VCaP (cell line): ENCODE data around the gene TTN.
A peak's percentile ranks its signal among the peaks of the same experiment; 100 is the strongest.

Experiments
- H3K27ac ChIP-seq: fragments of 450-650 bp; 2 replicates; pipeline ENCODE4 v1.5.1; 2017
- CTCF ChIP-seq: fragments of 450-650 bp; conservative IDR thresholded peaks from 2 replicates; pipeline ENCODE4 v1.5.1; 2017; ENCODE audit warnings: mild to moderate bottlenecking, moderate library complexity

The TTN gene

GRCh38 chr2:178775975-178776374, 31.2 kb downstream of the TTN start:
- TF ChIP-seq CTCF: no peak
- H3K27ac ChIP-seq: no peak overlapping the region

DNA sequence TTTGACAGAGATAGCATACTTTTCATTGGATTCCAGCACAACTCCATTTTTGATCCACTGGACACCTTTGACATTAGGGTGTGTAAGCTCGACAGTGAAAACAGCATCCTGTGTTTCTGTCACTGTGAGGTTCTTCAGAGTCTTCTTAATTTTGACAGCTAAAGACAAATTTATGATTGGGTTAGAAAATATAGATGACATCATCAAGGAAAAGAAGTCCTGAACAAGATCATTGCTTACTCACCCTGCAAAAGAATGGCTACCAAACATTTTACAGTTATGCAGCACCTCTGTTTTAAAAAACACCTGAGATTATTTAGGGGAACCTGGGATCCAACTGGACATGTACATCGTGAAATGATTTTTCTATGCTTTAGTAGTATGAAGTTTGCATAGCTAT, 36.7 kb downstream of the TTN start:
- TF ChIP-seq CTCF: no peak

GRCh38 chr2:178767094-178768060, 39.8 kb downstream of the TTN start:
- no peak for TF ChIP-seq CTCF
- H3K27ac ChIP-seq: no peak overlapping the region

More for the DNA sequence above, 36.7 kb downstream of the TTN start:
- H3K27ac ChIP-seq: no peak overlapping the region

DNA sequence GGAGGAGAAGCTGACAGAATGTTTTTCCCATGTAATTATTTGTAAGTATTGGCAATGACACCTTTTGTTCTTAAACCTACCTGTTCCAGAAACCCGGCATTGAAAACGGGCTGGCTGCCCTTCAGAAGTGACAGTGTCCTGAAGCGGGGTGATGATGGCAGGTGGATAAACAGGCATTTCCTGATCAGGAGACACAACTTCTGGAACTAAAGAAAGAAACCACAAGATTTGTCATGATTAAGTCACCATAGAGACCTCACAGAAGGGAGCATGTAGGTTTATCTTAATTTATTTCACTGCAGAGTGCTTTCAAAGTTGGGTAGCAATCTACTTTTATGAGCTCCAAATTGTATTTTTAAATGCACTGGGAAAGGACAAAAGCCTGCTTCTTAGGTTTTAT, 43.1 kb downstream of the TTN start:
- H3K27ac ChIP-seq: no peak overlapping the region
- no peak for TF ChIP-seq CTCF

DNA sequence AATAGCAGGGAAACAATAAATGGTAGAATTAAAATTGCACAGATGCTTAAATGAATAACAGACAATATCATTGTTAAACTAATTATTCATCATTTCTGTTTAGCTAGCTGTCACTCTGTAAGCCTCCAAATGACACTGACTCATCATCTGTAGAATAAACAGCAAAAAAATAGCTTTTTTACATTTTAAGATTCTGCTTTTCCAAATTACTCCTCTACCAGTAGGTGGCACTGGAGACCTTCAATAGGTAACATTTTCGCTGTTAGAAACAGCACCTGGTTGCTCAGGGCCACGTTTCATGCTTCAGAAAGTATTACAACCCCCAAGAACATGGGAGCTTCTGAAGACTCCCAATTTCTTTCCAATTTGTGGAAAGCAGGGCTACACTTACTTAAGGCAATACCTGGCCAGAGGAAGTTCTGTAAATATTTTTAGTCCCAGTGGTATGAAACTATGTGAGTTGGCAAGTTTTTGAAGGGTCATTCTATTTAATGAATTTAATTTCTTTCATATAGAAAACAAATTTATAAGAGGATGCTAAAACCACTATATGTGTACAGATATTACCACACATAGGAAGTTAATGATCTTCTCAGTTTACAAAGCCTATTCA, 45.4 kb downstream of the TTN start:
- peak; percentile 86 for TF ChIP-seq CTCF
- no peak overlapping the region for H3K27ac ChIP-seq

GRCh38 chr2:178756843-178757242, 50.4 kb downstream of the TTN start:
- H3K27ac ChIP-seq: no peak overlapping the region
- no peak for TF ChIP-seq CTCF

DNA sequence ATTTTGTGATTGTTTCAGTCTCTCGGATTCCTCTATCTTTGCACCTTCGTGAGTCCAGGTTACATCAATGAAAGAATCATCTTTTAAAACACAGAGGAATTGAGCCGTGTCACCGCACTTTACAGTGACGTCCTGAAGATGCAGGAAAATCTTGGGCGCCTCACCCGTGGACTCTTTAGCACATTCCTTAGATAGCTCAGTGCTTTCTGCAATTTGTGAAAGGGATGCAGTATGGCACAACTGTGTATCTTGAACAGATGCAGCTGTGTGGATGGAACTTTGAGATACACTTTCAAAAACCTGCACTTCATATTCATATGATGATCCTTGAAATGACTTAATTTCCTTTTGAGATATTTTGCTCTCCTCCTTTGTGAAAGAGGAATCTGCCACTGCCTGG, 50.9 kb downstream of the TTN start:
- TF ChIP-seq CTCF: no peak
- no peak overlapping the region for H3K27ac ChIP-seq
